Activated CD8-positive, alpha-beta memory T cell treated with anti-CD3 and anti-CD28 coated beads, Interleukin-2, amount 50 U/mL, for 4 hours (primary cell): Measurements from ENCODE around the gene HOXA6.

Experiments
- DNase-seq: peaks from one replicate; pipeline ENCODE4 v3.0.0-alpha.2; 2020

HOXA6 gene

GRCh38 chr7:27149842-27150567 lies 2.4 kb upstream of the HOXA6 start:
- no peak for DNase-seq

GRCh38 chr7:27148756-27149641 lies 1.4 kb upstream of the HOXA6 start:
- no peak for DNase-seq

- DNase-seq, result no peak
These were observed 619 bp upstream of the HOXA6 start for GRCh38 chr7:27148031-27148755.

DNA sequence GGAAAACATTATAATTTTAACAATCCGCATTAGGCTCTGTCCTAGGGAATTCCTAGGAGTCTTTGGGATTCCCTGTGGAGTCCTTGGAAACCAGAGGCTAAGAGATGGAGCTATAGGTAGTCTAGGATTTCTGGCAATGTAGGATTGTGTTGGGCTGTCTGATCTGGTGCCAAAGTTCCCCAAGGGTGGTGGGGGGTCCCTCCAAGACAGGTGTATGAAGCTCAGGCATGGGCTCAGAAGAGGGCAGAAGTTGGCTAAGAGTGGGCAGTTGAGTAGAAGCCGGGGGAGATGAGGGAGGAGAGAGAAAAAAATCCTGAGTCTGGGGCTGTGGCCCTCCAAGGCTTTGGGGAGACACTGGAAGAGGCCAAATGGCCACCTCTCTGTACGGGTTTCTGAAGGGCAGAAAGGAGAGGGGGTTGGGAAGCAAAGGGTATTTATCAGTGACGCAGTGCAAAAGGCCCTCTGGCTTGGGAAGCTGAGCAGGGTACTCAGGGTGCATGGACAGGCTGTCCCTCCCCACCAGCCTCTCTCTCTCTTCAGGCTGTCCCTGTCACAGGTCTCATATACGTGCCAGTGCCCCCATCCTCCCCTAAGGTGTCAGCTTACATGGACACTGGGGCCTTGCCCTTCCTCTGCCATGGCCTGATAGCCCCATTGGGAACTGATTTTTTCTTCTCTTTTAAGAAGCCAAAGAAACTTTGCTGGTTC lies 929 bp downstream of the HOXA6 start:
- DNase-seq, result no peak

GRCh38 chr7:27145914-27146412 lies 1.6 kb downstream of the HOXA6 start:
- no peak for DNase-seq

GRCh38 chr7:27145165-27145913 lies 2.2 kb downstream of the HOXA6 start:
- no peak for DNase-seq

DNA sequence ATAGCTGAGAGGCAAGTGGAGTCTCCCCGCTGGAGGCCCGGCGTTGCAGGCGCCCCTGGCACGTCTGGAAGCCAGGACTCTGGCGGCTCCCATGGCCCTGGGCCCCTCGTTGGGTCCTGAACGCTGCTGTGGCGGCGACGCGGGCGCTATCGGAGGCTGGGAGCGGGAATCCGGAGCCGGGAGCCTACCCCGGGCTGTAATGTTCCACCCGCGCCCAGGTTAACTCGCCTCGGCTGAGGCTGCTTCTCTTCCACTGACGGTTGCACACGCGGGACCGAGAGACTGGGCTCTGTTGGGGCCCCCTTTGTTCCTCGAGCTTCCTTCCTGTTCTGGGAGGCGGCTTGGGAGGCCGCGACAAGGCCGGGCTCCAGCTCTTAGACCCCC lies 2.8 kb downstream of the HOXA6 start:
- no peak for DNase-seq

DNA sequence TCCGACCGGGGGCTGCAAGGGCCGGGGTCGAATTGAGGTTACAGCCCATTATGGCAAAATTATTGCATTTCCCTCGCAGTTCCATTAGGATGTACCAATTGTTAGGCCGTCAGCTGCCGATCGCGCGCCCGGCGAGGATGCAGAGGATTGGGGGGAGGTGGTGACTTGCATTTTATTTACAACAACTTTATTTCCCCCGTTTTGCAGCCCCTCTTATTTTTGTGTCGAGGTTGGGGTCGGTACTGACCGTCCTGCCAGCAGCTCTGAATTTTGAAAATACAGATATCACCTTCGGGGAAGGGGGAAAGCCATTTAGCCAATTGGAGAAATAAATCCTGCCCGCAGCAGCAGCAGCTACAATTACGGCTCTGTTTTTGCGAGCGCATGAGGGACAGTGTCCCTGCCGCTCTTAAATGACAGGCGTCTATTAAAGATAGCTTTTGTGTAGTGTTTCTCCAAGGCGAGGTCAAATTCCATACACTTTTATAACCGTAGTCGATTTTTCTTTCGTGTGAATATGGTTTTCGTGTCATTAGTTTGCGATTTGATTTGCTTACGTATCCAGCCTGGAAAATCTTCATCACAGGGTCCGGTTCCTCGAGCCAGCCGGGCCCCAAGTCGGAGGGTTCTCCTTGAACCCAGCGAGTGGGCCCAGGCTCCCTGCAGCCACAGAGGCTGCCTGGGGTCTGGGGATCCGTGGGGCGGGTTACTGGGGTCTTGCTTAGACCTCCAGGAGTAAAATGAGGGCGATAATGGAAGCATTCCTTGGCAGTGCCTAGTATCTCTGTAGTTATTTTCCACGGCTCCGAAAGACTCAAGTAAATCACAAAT lies 3.4 kb downstream of the HOXA6 start:
- DNase-seq, result no peak

GRCh38 chr7:27143023-27143949 lies 4.3 kb downstream of the HOXA6 start, which contains the start of gene HOXA5:
Gene HOXA5, minus strand, starts transcription at chr7:27143681. Its CDS starts 74 bp downstream, at chr7:27143607.
- no peak for DNase-seq

DNA sequence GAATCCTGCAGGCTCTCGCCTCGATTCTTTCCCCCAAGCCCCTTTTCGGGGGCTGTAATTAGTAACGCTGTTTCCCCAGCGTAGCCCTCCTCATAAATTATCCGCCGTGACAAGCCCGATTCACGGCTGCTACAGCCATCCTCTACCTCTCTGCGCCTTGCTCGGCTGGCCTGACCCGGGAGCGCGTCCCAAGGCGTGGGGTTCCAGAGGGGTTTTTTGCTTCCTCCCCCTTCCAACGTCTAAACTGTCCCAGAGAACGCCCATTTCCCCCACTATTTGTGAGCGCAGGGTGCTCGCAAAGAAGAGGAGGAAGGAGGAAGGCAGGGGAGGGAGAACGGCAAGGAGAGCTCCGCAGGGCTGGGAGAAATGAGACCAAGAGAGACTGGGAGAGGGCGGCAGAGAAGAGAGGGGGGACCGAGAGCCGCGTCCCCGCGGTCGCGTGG lies 5.0 kb downstream of the HOXA6 start:
- no peak for DNase-seq

GRCh38 chr7:27141923-27142579 lies 5.5 kb downstream of the HOXA6 start:
- DNase-seq, result no peak

GRCh38 chr7:27141137-27141922 lies 6.2 kb downstream of the HOXA6 start:
- no peak for DNase-seq

GRCh38 chr7:27140126-27140857 lies 7.3 kb downstream of the HOXA6 start:
- DNase-seq, result no peak

- no peak for DNase-seq
These were observed 8.0 kb downstream of the HOXA6 start for GRCh38 chr7:27139334-27140125.

- DNase-seq, result no peak
These were observed 8.6 kb downstream of the HOXA6 start for GRCh38 chr7:27138985-27139333.

GRCh38 chr7:27138472-27138871 lies 9.1 kb downstream of the HOXA6 start:
- DNase-seq, result no peak
